Measurements from ENCODE around the gene MLN.

DNA sequence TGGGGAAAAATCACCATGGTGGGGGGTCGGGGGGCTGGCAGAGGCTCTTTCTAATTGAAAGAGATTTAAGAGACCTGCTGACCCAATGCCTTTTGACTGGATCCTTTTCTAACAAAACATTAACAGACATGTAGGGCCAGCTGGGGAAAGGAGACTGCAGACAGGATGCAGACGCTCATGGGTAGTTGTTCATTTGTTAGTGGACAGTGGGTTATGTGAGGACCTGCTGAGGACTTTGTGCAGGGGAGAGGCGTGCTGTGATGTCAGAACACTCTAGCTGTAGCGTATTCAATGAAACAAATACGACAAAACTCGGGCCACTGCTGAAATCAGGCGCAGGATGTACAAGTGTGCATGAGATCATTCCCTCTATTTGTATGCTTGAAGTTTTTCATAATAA lies 58.3 kb downstream of the MLN start:
- TF ChIP-seq POLR2A (IDR thresholded peaks at IDR 0.05) (no peak), POLR2AphosphoS5 (IDR thresholded peaks at IDR 0.05) (no peak)
